Pulmonary artery endothelial cell (primary cell): ENCODE data around the gene STH. TPM values are rescaled to one million over a fixed set of nuclear protein-coding genes. Genes with fewer than 3 reads are reported as not detected.

Experiments
- DNase-seq: peaks from one replicate; pipeline ENCODE4 v3.0.0-alpha.2; 2011; ENCODE audit warnings: low read depth, low spot score
- total RNA-seq: library from RNA; depleted of rRNA; stranded (reverse); fragments of >200 nt; gene quantifications from 2 replicates; pipeline ENCODE4 v1.2.3, GENCODE V29; 2014

STH gene
- total RNA-seq, 1 donor from 2014 or later: not detected

- no peak for DNase-seq
Measured at GRCh38 chr17:45967378-45967777, 31.7 kb upstream of the STH start.

- no peak for DNase-seq
Measured at GRCh38 chr17:45968732-45969131, 30.3 kb upstream of the STH start.

DNA sequence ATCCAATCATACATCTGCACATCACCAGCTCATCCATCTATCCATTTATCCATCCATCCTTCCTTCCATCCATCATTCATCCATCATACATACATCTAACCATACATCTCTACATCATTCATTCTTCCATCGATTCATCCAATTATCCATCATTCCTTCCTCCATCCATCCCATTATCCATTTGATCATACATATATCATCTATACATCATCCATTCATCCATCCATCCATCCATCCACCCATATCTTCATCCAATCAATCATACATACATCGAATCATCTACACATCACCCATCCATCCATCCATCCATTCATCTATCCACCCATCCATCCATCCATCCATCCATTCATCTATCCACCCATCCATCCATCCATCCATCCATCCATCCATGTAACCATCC is 29.3 kb upstream of the STH start:
- DNase-seq: no peak

DNA sequence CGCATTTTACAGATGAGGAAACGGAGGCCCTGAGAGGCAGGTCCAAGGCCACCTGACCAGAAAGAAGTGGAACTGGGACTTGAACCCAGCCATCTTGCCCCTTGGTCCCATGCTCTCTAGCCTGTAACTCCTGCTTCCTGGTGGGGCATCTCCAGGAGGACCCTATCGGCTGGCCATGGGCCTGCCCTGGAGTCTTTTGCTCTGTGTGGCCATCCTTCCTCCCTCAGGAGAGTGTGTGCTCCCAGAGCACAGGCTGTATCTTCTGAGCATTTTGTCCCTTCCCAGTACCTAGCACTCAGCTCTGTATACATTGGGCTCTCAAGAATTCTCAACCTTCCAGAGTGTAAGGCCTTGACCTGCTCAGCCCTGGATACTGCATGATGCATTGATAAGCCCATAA is 28.4 kb upstream of the STH start:
- DNase-seq: no peak

DNA sequence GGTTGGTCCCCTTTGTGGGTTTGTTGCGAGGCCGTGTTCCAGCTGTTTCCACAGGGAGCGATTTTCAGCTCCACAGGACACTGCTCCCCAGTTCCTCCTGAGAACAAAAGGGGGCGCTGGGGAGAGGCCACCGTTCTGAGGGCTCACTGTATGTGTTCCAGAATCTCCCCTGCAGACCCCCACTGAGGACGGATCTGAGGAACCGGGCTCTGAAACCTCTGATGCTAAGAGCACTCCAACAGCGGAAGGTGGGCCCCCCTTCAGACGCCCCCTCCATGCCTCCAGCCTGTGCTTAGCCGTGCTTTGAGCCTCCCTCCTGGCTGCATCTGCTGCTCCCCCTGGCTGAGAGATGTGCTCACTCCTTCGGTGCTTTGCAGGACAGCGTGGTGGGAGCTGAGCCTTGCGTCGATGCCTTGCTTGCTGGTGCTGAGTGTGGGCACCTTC is 27.3 kb upstream of the STH start:
- DNase-seq: no peak

DNA sequence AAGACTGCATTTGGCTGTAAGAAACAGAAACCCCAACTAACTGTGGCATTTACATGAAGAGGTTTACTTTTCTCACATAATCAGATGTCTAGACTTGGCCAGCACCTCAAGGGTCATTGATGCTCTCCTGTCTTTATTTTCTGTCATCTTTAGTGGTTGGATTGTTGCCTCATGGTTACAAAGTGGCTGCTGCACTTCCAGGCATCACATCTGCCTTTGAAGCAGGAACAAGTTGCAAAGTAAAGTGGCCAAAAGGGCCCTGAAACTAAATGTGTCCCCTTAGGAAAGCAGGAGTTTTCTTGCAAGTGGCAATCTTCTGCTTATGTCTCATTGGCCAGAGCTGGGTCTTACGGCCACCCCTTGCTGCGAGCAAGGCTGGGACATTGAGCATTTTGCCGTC is 26.5 kb upstream of the STH start:
- no peak for DNase-seq

DNA sequence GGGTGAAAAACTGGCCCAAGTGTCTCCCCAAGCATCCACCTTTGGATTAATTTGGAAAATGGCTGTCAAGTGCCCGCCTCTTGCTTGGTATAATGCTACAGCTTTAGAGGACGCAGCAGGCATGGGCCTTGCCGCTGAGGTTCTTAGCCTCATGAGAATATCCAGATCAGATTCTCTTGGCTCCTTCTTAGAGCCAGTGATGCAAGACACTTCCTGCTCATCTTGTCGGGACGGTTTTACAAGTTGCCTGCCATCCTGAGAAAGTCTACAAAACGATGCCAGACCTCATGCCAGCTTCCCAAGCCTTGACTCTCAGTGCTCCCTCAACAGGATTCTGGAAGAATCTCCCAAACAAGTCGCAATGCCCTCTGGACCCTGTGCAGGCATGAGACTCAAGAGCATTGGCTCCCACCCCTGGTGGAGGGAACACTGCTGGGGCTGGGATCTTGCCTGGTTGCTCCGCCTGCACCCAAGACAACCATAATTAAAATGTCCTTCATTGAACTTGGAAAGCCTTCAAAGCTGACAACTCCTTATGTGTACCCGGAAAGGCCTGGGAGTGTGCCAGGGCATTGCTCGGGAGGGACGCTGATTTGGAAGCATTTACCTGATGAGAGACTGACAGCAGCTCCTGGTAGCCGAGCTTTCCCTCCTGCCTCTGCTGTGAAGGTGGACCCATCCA is 25.8 kb upstream of the STH start:
- no peak for DNase-seq

GRCh38 chr17:45973946-45974859 is 24.8 kb upstream of the STH start:
- no peak for DNase-seq

GRCh38 chr17:45974916-45975630 is 24.0 kb upstream of the STH start:
- DNase-seq: no peak

GRCh38 chr17:45975640-45976295 is 23.3 kb upstream of the STH start:
- no peak for DNase-seq

DNA sequence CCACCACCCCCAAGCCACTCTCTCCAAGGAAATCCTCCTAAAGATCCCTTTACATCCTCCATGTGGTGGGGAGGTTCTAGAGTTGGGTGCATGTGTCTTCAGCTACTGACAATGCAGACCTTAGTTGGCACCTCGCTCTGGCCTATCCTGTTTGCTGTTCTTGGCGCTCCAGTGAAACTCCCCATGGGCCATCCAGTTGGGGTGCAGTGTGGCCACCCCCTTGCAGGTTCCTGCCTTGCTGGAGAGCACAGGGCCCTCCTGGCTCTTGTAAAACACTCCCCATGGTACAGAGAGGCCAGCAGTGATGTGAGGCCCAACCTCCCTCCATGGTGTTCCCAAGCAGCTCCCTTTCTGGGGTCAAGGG is 22.7 kb upstream of the STH start:
- no peak for DNase-seq

GRCh38 chr17:45976755-45977505 is 22.1 kb upstream of the STH start:
- no peak for DNase-seq

- no peak for DNase-seq
Measured at GRCh38 chr17:45977506-45977824, 21.6 kb upstream of the STH start.

DNA sequence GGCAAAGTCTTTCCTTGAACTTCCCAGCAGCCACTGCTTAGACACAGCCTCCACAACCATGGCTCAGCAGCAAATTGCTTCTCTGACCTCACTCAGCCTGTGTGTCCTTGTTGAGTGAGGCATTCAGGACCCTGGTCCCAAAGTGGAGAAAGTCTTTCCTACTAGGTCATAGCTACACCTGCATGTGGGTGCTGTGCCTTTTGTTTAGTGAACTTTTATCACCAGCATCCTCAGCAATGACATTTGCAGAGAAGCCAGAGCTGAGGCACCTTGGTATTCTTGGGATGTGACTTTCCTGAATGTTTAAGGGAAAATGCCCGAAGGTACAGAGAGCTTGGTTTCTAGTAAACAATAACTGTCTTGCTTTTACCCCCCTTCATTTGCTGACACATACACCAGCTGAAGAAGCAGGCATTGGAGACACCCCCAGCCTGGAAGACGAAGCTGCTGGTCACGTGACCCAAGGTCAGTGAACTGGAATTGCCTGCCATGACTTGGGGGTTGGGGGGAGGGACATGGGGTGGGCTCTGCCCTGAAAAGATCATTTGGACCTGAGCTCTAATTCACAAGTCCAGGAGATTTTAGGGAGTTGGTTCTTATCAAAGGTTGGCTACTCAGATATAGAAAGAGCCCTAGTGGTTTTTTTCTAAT is 20.9 kb upstream of the STH start:
- DNase-seq: no peak

- no peak for DNase-seq
Measured at GRCh38 chr17:45979137-45979536, 19.9 kb upstream of the STH start.

DNA sequence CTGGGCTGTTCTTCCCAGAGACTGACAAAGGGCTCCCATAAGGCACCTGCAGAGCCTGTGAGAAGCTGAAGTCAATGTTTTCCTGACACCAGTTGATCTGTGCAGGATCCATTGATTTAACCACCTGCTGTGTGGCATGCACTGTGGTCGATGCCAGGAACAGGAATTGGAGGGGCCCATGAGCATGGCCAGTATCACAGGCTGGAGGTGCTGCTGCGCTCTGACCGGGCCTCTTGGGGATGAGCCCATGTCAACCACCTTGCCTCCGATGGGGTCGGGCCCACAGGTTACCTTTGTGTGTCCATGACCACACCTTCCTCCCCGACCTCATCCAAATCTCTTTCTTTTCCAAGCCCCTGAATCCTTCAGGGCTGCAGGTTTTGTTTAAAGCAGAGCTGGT is 18.2 kb upstream of the STH start:
- no peak for DNase-seq

DNA sequence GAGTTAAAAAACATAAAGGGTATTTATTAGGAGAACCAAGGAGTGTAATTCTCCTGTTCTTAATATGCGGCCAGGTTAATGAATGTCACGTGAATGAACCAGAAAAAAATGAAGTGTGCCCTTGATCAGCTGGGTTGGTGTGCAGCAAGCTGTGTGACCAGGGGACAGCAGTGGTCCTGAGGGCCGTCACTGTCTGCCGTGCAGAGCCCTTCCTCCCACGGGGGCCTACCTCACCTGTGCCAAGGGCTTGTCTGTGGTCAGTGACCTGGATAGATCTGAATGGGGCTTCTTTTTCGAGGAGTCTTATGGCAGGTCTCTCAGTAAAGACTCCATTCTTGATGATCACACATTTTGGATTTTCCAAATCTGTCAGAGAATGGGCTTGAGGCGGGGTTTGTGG is 17.7 kb upstream of the STH start:
- no peak for DNase-seq

DNA sequence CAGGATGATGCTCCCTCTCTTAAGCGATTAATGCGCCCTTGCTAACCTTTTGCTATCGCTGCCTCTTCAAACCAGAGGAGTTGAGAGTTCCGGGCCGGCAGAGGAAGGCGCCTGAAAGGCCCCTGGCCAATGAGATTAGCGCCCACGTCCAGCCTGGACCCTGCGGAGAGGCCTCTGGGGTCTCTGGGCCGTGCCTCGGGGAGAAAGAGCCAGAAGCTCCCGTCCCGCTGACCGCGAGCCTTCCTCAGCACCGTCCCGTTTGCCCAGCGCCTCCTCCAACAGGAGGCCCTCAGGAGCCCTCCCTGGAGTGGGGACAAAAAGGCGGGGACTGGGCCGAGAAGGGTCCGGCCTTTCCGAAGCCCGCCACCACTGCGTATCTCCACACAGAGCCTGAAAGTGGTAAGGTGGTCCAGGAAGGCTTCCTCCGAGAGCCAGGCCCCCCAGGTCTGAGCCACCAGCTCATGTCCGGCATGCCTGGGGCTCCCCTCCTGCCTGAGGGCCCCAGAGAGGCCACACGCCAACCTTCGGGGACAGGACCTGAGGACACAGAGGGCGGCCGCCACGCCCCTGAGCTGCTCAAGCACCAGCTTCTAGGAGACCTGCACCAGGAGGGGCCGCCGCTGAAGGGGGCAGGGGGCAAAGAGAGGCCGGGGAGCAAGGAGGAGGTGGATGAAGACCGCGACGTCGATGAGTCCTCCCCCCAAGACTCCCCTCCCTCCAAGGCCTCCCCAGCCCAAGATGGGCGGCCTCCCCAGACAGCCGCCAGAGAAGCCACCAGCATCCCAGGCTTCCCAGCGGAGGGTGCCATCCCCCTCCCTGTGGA is 16.0 kb upstream of the STH start:
- DNase-seq: no peak

DNA sequence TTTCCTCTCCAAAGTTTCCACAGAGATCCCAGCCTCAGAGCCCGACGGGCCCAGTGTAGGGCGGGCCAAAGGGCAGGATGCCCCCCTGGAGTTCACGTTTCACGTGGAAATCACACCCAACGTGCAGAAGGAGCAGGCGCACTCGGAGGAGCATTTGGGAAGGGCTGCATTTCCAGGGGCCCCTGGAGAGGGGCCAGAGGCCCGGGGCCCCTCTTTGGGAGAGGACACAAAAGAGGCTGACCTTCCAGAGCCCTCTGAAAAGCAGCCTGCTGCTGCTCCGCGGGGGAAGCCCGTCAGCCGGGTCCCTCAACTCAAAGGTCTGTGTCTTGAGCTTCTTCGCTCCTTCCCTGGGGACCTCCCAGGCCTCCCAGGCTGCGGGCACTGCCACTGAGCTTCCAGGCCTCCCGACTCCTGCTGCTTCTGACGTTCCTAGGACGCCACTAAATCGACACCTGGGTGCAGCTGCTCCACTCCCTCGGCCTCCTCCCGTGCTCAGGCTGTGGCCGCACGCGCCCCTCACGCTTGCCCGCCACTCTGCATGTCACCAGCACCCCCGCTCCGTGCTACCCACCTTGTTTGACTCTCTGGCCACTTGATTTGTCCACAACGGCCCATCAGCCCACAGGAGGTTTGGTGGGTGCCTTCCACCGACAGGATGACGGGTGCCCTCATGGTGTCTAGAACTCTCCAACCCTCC is 15.3 kb upstream of the STH start:
- no peak for DNase-seq
